Measurements from ENCODE around the gene PIGT.

The PIGT gene

GRCh38 chr20:45400346-45401031 is 15.5 kb upstream of the PIGT start:
- no peak for DNase-seq (ENCODE audit: low read depth)

DNA sequence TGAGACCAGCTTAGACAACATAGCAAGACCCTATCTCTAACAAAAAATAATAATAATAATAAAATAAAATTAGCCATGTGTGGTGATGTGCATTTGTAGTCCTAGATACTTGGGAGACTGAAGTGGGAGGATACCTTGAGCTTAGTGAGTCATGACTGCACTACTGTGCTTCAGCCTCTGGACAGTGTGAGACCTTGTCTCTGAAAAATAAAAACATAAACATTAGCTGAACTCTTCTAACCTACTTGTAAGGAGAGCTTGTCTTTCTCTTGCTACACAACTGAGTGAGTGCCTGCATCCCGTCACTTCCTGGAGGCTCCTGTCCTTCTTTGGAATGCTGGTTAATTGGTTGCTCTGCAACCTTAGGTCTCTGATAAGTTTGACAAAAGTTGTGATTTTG is 13.0 kb upstream of the PIGT start:
- peak; percentile 16 for DNase-seq (ENCODE audit: low read depth)

- DNase-seq (ENCODE audit: low read depth): no peak
Observed at GRCh38 chr20:45404438-45404837, 11.5 kb upstream of the PIGT start.

DNA sequence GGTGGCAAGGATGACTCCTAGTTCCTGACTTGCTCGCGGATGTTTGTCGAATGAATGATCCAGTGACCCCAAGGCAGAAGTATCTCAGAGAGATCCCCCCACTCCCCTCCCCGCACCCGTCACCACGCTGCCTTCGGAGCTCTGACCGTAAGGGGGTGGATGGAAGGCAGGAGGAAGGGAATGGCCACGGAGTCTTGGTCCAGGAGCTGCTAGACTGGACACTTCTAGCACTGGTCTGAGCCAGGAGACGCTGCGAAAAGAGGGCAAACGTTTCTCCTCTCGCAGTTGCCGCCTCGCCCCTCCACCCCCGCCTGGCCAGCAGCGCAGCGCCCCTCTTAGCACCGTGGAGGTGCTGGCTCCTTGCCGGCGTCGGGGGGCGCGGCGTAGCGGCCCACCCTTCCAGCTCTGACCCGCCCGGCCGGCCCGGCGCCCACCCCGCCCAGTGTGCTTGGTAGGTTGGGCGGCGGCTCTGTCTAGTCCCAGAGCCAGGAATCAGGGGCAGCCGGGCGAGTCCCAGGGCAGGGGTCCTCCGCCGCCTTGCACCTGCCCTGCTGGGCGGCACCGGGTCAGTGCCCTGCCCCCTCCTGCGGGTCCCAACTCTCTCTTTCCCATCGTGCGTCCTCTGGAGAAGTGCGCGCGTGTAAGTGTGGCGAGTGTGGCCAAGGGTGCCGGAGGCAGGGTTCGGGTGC is 10.2 kb upstream of the PIGT start:
- DNase-seq (ENCODE audit: low read depth): peak; percentile 34

- DNase-seq (ENCODE audit: low read depth): peak; percentile 70
Observed at GRCh38 chr20:45406260-45407066, 9.5 kb upstream of the PIGT start.

GRCh38 chr20:45407067-45407745 is 8.7 kb upstream of the PIGT start:
- DNase-seq (ENCODE audit: low read depth): peak; percentile 58

GRCh38 chr20:45407783-45408645 is 7.9 kb upstream of the PIGT start, which contains the start of gene DBNDD2:
DBNDD2 (plus strand) TSS chr20:45408289; CDS start chr20:45408468, 179 bp downstream.
- no peak for DNase-seq (ENCODE audit: low read depth)

DNA sequence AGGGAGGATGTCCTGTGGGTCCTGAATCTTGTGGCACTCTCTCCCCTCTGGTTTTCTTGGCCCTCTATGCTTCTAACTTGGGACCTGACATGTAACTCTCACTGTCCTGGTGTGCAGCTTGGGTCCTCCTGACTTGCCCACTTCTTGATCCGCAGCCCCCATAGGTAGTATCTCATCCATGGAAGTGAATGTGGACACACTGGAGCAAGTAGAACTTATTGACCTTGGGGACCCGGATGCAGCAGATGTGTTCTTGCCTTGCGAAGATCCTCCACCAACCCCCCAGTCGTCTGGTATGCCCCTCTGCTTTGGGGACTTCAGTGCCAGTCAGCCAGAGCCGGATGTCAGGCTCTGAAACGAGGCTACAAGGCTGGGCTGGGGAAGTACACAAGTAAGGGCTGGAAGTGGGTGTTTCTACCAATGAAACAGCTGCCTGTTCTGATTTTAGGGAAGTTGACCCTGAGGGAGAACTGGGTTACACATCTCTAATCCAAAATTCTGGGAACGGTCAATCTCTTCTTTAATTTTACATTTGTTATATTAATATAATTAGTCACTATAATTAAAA is 7.2 kb upstream of the PIGT start:
- DNase-seq (ENCODE audit: low read depth): no peak

DNA sequence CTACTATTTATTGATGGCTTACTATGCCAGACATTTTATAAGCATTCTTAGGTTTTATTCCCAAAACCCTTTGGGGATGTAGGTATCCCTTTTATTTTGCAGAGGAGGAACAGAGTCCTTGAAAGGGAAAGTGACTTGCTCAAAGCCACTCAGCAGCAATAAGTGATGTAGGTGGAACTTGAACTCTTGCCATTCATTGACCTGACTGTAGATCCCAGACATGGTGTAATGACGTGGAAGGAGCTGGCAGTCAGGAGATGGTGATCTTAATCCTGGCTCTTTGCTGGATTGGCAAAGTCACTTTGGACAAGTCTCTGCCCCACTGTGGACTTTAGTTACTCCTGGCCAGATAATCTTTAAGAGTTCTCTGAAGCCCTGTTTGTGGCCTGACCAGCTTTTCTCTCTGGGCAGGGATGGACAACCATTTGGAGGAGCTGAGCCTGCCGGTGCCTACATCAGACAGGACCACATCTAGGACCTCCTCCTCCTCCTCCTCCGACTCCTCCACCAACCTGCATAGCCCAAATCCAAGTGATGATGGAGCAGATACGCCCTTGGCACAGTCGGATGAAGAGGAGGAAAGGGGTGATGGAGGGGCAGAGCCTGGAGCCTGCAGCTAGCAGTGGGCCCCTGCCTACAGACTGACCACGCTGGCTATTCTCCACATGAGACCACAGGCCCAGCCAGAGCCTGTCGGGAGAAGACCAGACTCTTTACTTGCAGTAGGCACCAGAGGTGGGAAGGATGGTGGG is 6.2 kb upstream of the PIGT start:
- DNase-seq (ENCODE audit: low read depth): no peak

DNA sequence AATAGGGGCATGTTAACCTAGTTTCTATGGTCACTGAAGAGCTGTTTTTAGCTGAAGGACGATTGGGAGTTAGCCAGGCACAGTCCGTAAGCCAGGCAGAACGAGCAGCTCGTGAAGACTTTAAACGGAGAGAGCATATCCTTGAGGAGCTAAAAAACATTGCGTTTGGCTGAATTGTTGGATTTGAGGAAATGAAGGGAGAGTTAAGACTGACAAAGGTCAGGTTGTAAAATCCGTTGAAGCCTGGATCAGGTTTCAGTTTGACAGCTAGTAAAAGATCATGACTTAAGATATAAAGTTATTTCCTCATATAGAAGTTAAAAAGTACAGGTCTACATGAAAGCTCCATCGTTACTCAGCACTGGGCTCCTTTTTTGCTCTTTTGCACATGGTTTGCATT is 5.1 kb upstream of the PIGT start:
- no peak for DNase-seq (ENCODE audit: low read depth)

DNA sequence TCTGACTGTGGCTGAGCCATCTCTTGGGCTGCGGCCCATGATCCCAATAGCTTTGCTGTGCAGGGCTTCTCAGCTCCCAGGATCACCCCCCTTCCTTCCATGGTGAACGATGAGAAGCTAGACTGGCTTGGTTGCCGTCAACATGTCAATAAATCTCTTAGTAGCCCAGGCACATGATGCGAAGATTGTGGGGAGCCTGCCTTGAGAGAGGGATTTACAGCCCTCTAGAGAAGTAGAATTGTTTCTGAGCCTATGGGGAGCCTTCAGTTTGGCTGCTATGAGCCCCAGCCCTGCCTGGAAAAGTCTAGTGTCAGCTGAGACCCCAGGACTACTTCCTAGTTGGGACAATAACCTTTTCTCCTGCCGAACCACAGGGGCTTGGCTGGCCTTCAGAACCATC is 3.3 kb upstream of the PIGT start:
- no peak for DNase-seq (ENCODE audit: low read depth)

GRCh38 chr20:45413479-45413878 is 2.5 kb upstream of the PIGT start:
- DNase-seq (ENCODE audit: low read depth): no peak

GRCh38 chr20:45416917-45417316 is 976 bp downstream of the PIGT start:
- no peak for DNase-seq (ENCODE audit: low read depth)

DNA sequence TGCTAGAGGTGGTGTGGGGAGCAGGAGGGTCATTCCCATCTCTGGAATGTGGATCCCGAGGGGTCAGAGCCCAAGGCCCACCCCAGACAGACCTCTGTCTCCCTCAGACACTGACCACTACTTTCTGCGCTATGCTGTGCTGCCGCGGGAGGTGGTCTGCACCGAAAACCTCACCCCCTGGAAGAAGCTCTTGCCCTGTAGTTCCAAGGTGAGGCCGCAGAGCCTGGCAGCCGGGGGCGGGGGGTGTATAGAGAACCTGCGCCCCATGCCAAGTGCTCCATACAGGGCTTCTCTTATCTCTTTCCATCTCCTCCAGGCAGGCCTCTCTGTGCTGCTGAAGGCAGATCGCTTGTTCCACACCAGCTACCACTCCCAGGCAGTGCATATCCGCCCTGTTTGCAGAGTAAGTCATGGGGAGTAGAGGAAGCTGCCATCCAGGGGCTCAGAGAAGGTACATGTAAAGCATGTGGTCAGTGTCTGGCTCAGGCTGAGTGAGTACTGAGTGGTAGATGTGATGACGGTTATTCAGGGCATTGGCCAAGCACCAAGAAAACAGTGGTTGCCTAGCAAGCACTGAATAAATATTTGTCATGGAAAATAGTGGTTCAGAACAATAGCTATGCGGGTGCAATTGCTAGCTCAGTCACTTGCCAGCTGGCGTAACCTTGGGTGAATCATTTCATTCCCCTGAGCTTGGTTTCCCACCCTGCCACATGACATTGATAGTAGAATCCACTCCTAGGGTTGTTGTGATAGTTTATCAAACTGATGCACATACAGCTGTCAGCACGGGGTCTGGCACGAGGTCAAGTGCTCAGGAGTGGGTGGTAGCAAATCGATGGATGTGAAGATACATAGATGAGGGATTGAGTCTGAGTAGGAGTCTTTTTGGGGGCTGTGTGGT is 3.5 kb downstream of the PIGT start:
- DNase-seq (ENCODE audit: low read depth): peak; percentile 94

DNA sequence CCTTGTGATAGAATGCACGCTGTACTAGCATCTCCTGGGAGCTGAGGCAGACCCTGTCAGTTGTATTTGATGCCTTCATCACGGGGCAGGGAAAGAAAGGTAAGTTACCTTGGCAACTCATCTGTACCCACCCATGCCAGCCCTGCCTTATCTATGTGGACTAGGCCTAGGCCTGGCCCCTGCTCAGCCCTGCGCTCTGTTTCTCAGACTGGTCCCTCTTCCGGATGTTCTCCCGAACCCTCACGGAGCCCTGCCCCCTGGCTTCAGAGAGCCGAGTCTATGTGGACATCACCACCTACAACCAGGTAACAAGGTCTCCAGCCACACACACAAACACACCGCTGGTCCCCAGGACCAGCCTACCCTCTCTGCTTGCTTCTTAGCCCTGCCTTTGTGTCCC is 4.2 kb downstream of the PIGT start:
- no peak for DNase-seq (ENCODE audit: low read depth)

DNA sequence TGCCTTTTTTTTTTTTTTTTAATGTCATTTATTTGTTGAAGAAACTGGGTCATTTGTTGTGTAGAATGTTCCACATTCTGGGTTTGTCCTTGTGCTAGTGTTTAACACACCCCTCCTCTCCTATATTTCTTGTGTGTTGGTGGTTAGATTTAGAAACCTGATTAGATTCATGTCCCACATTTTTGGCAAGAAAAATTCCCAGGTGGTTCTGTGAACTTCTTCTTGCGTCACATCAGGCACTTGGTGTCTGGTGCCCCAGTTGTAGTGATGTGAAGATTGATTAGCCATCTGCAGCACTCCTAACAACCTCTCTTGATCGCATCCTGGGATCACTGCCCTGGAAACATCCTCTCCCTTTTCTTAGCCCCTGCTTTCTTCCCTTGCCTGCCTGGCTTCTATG is 7.8 kb downstream of the PIGT start:
- no peak for DNase-seq (ENCODE audit: low read depth)

DNA sequence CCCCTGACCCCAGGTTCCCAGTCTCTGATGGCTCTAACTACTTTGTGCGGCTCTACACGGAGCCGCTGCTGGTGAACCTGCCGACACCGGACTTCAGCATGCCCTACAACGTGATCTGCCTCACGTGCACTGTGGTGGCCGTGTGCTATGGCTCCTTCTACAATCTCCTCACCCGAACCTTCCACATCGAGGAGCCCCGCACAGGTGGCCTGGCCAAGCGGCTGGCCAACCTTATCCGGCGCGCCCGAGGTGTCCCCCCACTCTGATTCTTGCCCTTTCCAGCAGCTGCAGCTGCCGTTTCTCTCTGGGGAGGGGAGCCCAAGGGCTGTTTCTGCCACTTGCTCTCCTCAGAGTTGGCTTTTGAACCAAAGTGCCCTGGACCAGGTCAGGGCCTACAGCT is 9.6 kb downstream of the PIGT start:
- DNase-seq (ENCODE audit: low read depth): no peak

DNA sequence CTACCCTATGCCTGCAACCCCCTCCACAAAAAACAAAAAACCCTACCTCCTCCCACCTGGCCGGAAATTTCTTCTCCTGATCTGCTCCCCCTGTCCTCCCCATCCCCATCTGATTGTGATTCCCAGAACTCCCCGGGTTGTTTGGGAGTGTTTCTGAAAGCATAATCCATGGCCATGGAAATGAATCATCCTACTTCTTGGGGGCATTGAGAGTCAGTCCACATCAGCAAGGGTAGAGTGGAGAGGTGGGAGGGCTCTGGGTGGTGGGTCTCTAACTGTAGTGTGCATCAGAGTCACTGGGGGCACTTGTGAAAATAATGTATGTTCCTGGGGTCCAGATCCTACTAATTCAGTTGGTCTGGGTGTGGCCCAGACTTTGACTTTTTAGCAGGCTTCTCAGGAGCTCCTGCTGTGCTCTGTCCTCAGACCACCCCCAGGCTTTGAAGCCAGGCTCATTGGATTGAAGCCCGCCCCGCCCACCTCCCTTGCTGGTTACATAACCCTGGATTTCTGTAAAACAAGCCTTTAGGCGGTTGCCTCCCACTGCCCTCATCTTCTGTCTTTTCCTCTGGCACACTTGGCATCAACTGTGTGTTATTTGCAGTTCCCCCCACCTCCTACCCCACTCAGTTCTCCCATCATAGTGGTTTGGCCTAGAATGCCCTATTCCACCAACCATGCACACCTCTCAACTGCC is 10.5 kb downstream of the PIGT start:
- no peak for DNase-seq (ENCODE audit: low read depth)
